ENCODE measurements around the gene GPR87.

- TF ChIP-seq CTCF (IDR thresholded peaks at IDR 0.05 in 8 of 11, conservative IDR thresholded peaks at IDR 0.05 in 3 of 11): no peak
- TF ChIP-seq POLR2AphosphoS5 (IDR thresholded peaks at IDR 0.05): no peak
These were observed 2.5 kb downstream of the GPR87 start for GRCh38 chr3:151314137-151314536.
